ENCODE data around the gene ACTL10. TPM values are rescaled to one million over a fixed set of nuclear protein-coding genes. Genes with fewer than 3 reads are reported as not detected.

The ACTL10 gene
- 0.28 TPM for polyA plus RNA-seq (2012; ENCODE audit: insufficient read length, low read depth)

DNA sequence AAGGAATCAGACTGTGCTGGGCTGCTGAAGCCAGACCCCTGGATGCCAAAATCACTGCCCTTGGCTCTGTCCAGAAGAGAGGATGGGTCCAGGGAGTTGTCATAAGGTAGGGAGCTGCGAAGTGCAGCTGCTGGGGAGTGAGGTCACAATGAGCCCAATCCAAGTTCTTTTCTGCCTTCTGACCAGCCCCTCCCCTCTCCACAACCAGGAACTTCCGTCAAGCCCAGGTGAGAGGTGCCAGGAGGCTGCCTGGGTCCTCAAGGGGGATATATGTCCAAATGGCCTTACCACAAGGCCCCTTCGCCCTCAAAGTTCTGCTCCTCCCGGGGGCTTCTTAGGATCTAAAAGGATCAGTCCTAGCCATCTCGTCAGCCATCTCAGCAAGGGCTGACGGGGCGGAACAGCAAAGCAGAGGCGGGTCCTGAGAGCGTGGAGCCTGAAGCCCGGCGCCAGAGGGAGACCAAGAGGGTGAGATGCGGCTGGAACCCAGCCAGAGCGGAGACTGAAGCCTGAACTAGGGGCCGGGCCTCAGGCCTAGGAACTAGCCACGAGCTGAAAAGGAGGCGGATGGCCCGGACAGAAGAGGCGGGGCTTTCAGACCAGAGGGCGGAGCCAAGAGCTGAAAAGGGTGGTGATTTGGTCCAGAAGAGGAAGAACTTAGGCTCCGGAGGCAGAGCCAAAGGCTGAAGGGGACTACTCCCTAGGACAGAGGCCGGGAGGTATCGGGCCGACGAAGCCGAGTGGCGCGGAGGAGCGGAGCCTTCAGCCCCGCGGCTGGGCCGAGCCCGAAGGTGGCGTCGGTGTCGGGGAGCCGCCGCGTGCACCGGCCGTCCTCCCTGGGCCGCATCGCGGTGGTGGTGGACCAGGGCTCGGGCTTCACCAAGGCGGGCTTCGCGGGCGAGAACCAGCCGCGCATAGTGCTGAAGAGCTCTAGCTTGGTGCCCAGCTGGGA lies at the start of gene ACTL10:
Gene ACTL10 (plus strand): TSS at position 651 of the 952 bp plus-strand sequence. CDS start 555 bp downstream, outside the sequence.
- TF ChIP-seq SIN3A (IDR thresholded peaks at IDR 0.05; ENCODE audit: borderline replicate concordance, insufficient read depth, low read length) (no peak), TAF1 (IDR thresholded peaks at IDR 0.05; ENCODE audit: borderline replicate concordance, insufficient read depth, low read length) (no peak), POLR2AphosphoS5 (IDR thresholded peaks at IDR 0.05; ENCODE audit: low read depth, low read length) (no peak), FOXP2 (optimal IDR thresholded peaks at IDR 0.05; ENCODE audit: borderline replicate concordance, extremely low read depth, extremely low read length, insufficient read depth) (no peak)
- TF ChIP-seq, protein P1, sequence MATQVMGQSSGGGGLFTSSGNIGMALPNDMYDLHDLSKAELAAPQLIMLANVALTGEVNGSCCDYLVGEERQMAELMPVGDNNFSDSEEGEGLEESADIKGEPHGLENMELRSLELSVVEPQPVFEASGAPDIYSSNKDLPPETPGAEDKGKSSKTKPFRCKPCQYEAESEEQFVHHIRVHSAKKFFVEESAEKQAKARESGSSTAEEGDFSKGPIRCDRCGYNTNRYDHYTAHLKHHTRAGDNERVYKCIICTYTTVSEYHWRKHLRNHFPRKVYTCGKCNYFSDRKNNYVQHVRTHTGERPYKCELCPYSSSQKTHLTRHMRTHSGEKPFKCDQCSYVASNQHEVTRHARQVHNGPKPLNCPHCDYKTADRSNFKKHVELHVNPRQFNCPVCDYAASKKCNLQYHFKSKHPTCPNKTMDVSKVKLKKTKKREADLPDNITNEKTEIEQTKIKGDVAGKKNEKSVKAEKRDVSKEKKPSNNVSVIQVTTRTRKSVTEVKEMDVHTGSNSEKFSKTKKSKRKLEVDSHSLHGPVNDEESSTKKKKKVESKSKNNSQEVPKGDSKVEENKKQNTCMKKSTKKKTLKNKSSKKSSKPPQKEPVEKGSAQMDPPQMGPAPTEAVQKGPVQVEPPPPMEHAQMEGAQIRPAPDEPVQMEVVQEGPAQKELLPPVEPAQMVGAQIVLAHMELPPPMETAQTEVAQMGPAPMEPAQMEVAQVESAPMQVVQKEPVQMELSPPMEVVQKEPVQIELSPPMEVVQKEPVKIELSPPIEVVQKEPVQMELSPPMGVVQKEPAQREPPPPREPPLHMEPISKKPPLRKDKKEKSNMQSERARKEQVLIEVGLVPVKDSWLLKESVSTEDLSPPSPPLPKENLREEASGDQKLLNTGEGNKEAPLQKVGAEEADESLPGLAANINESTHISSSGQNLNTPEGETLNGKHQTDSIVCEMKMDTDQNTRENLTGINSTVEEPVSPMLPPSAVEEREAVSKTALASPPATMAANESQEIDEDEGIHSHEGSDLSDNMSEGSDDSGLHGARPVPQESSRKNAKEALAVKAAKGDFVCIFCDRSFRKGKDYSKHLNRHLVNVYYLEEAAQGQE (IDR thresholded peaks at IDR 0.05; ENCODE audit: insufficient read depth in 1 of 2, low read depth in 2 of 2, low read length in 2 of 2): no peak

DNA sequence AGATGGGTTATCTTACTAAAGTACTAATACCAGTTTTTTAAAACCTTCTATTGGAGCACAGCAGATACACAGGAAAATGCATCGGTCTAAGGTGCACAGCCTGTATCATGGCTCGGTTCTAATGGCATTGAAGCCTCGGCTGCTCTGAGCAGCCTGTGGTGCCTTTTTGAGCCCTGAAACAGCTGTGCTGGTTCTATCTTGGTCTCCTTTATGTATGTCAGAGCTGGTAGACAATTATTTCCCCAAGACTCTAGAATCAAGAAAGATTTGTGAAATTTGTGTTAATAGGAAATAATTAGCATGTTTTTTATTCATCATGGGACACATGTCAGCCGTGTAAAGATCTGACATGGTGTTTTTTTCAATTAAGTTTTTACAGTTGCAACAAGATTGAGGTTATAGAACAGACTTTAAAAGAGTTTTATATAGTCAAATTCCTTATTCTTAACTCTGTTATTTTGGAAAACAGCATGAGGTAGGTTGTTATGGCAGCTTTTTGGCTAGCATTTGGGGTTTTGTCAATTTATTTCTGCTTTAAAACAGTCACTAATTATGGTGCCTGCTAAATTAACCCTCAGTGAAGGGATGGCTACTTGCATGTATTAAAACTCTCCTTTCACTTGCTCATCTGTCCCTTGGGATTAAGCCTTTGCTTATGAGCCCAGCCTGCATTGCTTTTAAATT lies 44.9 kb upstream of the ACTL10 start:
- TF ChIP-seq POLR2AphosphoS5 (IDR thresholded peaks at IDR 0.05; ENCODE audit: low read depth, low read length) (no peak), TAF1 (IDR thresholded peaks at IDR 0.05; ENCODE audit: borderline replicate concordance, insufficient read depth, low read length) (no peak), FOXP2 (optimal IDR thresholded peaks at IDR 0.05; ENCODE audit: borderline replicate concordance, extremely low read depth, extremely low read length, insufficient read depth) (no peak), SIN3A (IDR thresholded peaks at IDR 0.05; ENCODE audit: borderline replicate concordance, insufficient read depth, low read length) (no peak)
- TF ChIP-seq, protein P1 (IDR thresholded peaks at IDR 0.05; ENCODE audit: insufficient read depth in 1 of 2, low read depth in 2 of 2, low read length in 2 of 2): no peak

DNA sequence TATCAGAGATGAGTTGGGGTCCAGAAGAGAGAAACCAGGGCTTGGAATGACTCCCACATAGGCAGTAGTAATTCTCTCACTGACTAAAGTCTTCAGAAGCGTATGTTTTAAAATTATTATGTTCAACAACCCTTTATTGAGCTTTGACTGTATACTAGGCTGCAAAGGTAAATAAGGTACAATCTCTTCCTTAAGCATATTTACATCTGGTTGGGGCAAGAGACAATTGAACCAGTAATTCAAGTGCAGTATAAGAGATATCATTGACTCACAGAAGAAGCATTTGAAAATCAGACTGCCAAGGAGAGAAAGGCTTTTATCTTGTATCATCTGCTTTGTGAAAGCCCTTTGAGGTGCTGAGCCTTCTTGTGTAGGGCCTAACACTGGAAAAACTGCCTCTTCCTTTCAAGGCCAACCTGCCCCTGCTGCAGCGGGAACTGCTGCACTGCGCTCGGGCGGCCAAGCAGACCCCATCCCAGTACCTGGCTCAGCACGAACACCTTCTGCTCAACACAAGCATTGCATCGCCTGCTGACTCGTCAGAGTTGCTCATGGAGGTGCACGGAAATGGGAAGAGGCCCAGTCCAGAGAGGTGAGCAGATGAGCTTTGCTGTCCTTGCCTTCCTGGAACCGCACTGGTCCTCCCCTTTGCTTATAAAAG lies 43.9 kb upstream of the ACTL10 start:
- no peak for TF ChIP-seq TAF1 (IDR thresholded peaks at IDR 0.05; ENCODE audit: borderline replicate concordance, insufficient read depth, low read length)
- TF ChIP-seq, protein P1 (IDR thresholded peaks at IDR 0.05; ENCODE audit: insufficient read depth in 1 of 2, low read depth in 2 of 2, low read length in 2 of 2): no peak
- TF ChIP-seq SIN3A (IDR thresholded peaks at IDR 0.05; ENCODE audit: borderline replicate concordance, insufficient read depth, low read length): no peak
- TF ChIP-seq POLR2AphosphoS5 (IDR thresholded peaks at IDR 0.05; ENCODE audit: low read depth, low read length): no peak
- TF ChIP-seq FOXP2 (optimal IDR thresholded peaks at IDR 0.05; ENCODE audit: borderline replicate concordance, extremely low read depth, extremely low read length, insufficient read depth): no peak

DNA sequence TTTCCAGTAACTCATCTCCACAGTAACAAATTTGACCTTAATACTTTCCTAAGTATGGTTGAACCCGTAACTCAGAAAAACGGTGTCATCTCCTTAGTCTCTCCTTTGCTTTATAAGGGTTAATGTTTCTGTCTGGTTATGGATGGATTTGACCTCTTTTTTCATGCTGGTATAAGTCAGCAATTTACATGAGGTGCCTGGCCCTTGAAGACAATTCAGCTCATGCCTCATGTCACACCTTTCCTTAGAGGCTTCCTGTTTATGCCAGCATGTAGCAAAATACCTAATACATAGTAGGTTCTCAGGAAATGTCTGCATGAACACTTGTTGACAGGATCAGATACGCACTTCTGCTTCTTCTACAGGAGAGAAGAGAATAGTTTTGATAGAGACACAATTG lies 42.3 kb upstream of the ACTL10 start:
- TF ChIP-seq SIN3A (IDR thresholded peaks at IDR 0.05; ENCODE audit: borderline replicate concordance, insufficient read depth, low read length): no peak
- TF ChIP-seq POLR2AphosphoS5 (IDR thresholded peaks at IDR 0.05; ENCODE audit: low read depth, low read length): no peak
- TF ChIP-seq, protein P1 (IDR thresholded peaks at IDR 0.05; ENCODE audit: insufficient read depth in 1 of 2, low read depth in 2 of 2, low read length in 2 of 2): no peak
- TF ChIP-seq TAF1 (IDR thresholded peaks at IDR 0.05; ENCODE audit: borderline replicate concordance, insufficient read depth, low read length): no peak
- no peak for TF ChIP-seq FOXP2 (optimal IDR thresholded peaks at IDR 0.05; ENCODE audit: borderline replicate concordance, extremely low read depth, extremely low read length, insufficient read depth)
